GM19351 (cell line): ENCODE data around the gene KSR1.

ENCODE experiments used
- ATAC-seq: cut with Tn5 transposase; IDR thresholded peaks from one replicate; pipeline ENCODE4 v1.9.1; 2021; ENCODE audit warnings: mild to moderate bottlenecking, moderate library complexity; ENCODE audit not compliant: unreplicated experiment

Gene KSR1

DNA sequence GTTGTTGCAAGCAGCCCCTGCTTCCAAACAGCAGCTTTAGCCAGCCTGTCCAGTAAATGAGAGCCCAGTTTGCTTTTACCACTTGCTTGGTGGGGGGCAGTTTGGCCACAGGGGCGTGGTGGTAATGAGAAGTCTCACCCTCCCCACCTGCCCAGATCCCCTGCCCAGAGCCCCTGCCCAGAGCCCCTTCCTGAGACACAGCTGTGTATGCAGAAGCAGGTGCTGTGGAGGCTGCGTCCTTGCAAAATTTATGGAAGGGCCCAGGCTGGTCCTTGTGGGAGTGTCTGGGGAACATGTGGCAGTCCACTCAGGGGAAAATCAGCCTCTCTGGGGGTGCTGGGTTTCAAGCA lies 147.1 kb downstream of the KSR1 start:
- no peak for ATAC-seq

DNA sequence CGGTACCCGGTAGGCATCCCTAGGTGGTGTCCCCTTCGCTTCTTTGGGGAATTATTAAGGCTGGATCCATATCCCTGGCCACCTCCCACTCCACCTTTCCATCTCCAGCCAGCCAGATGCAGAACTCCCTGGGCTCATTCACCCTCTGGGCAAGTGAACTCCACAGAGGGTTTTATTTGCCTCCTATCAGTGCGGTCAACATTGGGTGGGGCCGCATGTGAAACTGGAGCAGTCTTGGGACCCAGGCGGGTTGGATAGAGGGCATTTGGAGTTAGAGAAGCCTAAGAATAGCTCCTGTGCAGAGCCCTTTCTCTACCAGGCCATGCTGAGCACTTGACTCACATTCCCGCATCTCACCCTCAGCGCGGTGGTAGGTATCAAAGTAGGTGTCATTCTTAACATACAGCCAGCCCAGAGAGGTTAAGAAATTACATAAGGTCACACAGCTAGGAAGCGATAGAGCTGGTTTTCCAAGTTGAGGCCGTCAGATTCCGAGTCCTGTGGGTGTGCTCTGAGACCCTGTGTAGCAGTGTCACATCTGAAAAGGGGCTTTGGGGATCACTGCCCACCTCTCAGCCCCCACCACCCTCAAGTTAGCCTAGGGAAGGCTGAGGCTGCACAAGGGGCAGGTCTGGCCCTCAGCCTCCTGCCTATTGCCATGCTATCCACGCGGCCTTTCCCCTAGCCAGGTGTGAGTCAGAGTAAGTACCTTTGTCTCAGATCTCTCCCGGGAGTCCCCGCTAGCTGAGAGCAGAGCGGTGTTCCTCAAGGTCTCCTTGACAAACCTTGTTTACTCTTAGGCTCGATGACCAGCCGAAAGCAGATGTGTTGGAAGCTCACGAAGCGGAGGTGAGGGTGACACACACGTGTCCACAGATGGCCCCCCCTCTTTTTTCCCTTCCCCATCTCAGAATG lies 147.9 kb downstream of the KSR1 start:
- no peak for ATAC-seq

DNA sequence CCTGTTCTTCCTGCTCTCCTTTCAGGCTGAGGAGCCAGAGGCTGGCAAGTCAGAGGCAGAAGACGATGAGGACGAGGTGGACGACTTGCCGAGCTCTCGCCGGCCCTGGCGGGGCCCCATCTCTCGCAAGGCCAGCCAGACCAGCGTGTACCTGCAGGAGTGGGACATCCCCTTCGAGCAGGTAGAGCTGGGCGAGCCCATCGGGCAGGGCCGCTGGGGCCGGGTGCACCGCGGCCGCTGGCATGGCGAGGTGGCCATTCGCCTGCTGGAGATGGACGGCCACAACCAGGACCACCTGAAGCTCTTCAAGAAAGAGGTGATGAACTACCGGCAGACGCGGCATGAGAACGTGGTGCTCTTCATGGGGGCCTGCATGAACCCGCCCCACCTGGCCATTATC lies 149.2 kb downstream of the KSR1 start:
- ATAC-seq, result no peak

- no peak for ATAC-seq
Observed at GRCh38 chr17:27607521-27608091, 151.4 kb downstream of the KSR1 start.

DNA sequence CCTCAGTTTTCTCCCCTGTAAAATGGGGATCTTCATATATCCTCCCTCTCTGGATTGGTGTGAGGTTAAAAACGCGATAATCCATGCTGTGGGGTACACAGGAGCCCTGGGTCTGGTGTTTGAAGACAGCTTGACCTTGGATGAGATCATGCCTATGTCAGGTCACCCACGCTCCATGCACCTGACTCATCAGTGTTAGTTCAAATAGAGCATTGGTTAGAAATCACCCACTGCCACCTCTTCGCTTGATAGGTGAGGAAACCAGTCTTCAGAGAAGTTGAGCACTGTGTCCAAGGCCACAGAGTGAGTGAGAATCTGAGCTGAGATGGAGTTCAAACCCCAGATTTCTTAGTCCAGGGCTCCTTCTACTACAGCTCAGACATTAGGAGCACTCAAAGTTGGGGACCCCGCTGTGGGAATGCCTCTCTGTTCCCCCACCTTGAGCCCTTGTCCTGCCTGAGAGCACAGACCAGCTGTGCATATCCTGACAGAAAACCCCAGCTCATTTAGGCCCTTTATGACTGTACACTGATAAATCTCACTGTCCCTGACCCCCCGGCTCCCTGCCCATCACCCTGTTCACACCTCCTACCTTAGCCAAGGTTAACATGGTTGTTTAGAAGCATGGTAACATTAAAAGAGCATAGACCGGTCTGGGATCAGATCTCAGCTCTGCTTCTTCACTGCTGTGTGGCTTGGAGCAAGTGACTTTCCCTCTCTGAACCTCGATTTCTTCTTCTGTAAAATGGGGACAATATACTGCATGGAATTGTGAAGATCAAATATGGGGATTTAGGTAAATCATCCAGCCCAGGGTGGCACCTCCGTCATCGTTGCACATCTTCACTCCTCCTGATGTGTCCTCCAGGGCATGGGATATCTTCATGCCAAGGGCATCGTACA lies 152.3 kb downstream of the KSR1 start:
- ATAC-seq, result no peak

DNA sequence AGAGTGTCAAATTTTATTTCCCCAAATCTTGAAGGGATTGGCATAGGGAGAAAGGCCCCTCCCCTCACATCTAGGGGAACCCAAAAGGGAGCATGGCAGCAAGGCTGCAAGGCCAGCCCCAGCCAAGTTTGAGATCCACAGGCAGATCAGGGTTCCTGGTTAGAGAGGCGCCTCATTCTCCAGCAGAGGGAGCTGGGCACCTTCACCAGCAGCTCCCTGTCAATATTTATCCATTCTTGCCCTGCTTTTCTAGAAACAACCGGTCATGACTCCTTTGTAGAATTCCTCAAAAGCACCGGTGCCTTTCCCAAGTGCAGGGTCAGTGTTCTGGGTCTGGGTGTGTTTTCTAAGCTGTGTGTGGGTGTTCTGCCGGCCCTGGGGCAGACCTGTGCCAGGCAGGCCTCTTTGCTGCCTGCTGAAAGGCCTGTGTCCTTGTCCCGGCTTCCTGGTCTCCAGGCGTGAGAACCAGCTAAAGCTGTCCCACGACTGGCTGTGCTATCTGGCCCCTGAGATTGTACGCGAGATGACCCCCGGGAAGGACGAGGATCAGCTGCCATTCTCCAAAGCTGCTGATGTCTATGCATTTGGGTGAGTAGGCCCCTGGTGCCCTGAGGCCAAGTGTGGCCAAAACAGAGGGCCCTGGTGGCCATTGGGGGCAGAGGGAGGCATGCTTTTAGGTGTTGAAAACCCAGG lies 153.5 kb downstream of the KSR1 start:
- ATAC-seq, result no peak

- no peak for ATAC-seq
Observed at GRCh38 chr17:27610304-27610677, 154.0 kb downstream of the KSR1 start.

GRCh38 chr17:27612160-27612770 lies 156.0 kb downstream of the KSR1 start:
- ATAC-seq, result no peak

DNA sequence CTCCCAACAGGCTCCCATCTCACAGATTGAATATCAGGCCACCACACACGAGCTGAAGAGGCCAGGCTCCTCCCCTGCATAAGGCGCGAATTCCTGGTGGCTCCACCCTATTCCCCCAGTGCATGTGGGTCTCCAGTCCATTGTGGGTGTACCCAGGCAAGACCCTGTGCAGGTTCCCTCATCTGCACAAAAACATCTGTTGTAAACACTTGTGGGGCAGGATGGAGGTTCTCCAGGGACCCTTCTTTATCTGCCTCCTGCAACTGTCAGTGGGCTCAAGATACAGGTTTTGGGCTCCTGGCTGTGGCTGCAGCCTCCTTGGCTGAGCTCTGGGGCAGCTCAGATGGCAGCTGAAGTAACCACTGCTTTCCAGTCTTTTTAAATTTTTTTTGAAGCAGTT lies 157.2 kb downstream of the KSR1 start:
- no peak for ATAC-seq

DNA sequence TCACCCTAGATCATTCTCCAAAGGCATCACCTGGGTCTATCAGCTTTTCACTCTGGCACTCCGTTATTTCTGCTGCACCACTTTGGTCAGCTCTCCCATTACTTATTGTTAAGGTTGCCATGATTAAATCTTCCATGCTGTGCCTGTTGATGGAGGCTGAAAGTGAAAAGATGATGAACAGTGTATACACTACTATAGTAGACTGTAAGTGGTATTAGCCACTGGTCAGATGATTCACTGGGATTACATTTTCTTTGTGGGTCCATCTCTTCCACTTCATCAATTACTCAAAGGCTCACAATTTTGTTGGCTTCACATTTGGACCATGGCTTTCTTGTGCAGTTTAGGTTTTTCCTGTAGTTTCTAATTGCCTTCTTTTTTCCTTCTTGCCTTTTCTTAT lies 158.9 kb downstream of the KSR1 start:
- no peak for ATAC-seq

DNA sequence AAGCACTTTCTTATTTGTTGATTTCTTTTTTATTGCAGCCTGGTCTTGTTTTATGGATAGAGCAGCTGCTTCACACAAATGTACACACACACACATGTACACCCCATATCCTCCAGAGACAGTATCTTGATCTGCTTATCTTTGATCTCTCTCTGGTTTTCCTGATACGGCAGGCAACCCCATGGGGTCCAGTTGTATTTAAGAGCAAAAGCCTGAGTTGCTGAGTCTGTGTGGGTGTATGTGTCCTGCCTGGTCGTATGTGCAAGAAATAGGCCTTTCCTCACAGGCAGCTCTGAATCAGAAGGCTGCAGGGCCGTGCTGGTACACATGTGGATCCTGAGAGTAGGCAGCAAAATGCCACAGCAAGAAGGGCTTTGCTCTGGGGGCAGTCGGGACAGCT lies 160.2 kb downstream of the KSR1 start:
- ATAC-seq, result no peak

- no peak for ATAC-seq
Observed at GRCh38 chr17:27618417-27618816, 162.2 kb downstream of the KSR1 start.

GRCh38 chr17:27620721-27621120 lies 164.5 kb downstream of the KSR1 start:
- ATAC-seq, result no peak

DNA sequence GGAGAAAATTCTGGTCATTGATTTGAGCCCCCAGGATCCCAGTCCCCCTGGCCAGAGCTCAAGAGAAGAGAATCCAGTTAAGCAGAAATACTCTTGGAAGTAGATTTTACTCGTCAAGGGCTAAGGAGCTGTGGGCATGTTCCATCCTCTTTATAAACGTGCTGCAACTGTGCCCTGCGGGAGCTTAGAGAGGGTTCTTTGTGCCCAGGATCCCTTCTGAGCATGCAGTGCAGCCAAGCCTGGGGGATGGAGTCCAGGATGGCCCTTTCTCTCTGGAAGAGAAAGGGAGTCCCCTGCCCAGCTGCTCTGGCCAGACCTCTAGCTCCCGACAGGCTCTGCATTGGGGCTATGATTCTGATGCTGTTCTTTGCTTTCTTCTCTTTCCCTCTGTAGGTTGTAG lies 165.3 kb downstream of the KSR1 start:
- no peak for ATAC-seq

DNA sequence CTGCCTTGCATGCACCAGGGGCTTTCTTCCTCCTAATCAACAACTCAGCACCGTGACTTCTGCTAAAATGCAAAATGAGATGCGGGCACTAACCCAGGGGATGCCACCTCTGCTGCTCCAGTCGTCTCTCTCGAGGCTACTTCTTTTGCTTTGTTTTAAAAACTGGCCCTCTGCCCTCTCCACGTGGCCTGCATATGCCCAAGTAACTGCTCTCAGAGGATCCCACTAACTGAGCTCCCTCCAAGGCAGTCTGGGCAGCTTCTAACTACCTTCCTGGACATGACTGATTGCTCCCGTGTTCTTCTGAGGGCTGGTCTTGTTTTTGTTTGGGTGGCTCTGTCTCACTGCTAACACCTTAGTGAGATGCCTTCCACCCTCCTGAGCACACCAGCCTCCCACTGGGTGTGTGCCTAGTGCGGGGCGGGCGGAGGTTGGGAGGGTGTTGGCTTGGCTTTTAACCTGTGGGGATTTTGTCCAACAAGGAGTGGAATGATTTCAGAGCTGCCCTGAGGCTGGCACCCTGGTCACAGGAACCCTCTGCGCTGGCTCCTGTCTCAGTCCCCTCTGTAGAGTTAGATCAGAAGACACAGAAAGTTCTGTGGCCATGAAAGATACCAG lies 165.8 kb downstream of the KSR1 start:
- no peak for ATAC-seq

DNA sequence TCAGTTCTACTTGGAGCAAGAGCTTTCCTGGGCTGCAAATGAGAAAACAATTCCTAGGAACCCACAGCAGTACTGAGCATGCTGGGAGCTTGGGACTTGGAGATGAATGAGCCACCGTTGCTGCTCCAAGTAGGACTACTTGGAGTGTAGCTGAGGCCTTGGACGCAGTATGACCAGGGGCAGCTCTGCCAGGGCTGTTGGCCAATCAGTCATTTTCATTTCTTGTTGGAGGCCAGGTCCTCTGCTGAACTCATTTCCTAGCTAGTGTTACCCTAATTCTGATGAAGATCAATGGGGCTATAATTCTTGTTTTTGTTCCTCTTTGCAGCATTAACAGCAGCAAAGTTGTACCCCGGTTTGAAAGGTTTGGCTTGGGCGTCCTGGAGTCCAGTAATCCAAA lies 166.7 kb downstream of the KSR1 start:
- no peak for ATAC-seq

GRCh38 chr17:27623614-27624013 lies 167.4 kb downstream of the KSR1 start:
- no peak for ATAC-seq

GRCh38 chr17:27624539-27624938 lies 168.3 kb downstream of the KSR1 start:
- ATAC-seq, result no peak

GRCh38 chr17:27625856-27626255 lies 169.6 kb downstream of the KSR1 start:
- no peak for ATAC-seq

DNA sequence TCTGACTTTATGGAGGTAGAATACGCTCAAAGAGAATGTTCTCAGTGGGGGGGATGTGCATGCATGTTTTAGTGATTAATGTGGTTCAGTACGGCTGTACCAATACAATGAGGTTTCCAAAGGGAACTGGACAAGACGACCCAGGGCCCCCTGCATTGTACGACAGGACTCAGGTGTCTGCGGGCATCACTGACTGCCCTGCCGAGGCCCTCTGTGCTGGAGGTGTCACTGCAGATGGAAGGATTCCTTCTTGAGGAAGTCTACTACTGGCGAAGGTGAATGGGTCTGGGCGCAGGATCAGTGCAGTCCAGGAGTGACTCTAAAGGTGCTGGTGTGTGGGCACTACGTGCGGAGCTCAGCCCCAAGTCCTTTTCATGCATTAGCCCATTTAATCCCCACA lies 171.3 kb downstream of the KSR1 start:
- ATAC-seq, result no peak
